ENCODE measurements around the gene OR10G3.
A peak's percentile ranks its signal among the peaks of the same experiment; 100 is the strongest.

OR10G3 gene

DNA sequence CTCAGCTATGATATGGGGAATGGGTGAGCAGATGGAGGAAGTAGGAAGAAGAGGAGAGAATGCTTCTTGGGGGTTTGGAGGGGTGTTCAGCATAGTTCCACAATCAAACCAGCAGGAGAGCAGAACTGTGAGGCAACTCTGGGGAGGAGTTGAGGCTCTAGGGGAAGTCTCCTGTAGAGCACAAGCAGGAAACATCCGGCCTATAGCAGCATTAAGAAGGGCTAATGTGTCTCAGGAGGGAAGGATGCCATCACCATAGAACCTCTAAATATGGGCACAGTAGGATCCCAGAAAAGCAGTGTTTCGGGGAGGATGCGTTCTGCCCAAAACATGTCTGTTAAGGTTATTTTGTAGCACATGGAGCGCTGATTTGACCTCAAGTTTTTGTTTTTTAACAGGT lies 45.3 kb downstream of the OR10G3 start:
- WGBS, result 2% methylated on average over 4 of the region's 4 CpGs

DNA sequence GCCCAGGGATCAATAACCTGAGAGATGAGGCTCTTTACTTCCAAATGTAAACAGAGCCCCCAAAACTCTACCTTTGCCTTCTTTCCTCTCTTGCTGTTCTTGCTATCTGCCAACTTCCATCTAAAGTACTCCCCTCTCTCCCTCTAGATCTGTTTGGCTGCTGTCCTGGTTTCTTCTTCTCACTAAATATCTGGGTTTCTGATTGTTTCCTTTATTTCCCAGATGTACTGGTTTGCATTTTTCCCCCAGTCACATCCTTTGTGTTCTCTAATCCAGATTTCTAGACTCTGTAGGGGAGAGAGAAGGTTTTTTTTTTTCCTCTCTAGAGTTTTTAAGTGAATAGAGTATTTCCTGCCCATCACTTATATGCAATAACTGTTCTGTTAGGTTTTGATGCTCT lies 46.6 kb downstream of the OR10G3 start:
- Histone ChIP-seq H3K4me1 (ENCODE audit: insufficient read depth, low read length) (peaks cover 47% of the 10 kb centered on the region), H3K27ac (ENCODE audit: low read depth, low read length) (peak overlapping the region; percentile 95), H3K36me3 (ENCODE audit: insufficient read depth, low read length) (peaks cover 16% of the 10 kb centered on the region; the same call in 1 of the 2 replicates), H3K9ac (ENCODE audit: low read depth, low read length) (no peak overlapping the region; the same call in 1 of the 2 replicates), H3K27me3 (ENCODE audit: insufficient read depth, low read length) (no peaks in the 10 kb centered on the region), H3K4me3 (ENCODE audit: low read length) (no peak overlapping the region; the same call in 1 of the 2 replicates), H3K9me3 (ENCODE audit: insufficient read depth, low read depth, low read length) (no peaks in the 10 kb centered on the region)

More for the DNA sequence above, 45.3 kb downstream of the OR10G3 start:
- Histone ChIP-seq H3K4me1 (ENCODE audit: insufficient read depth, low read length) (peaks cover 47% of the 10 kb centered on the region), H3K9ac (ENCODE audit: low read depth, low read length) (peak overlapping the region; percentile 86), H3K27me3 (ENCODE audit: insufficient read depth, low read length) (no peaks in the 10 kb centered on the region), H3K36me3 (ENCODE audit: insufficient read depth, low read length) (peaks cover 8% of the 10 kb centered on the region; the same call in 1 of the 2 replicates), H3K9me3 (ENCODE audit: insufficient read depth, low read depth, low read length) (no peaks in the 10 kb centered on the region), H3K4me3 (ENCODE audit: low read length) (peak overlapping the region; percentile 93), H3K27ac (ENCODE audit: low read depth, low read length) (peak overlapping the region; percentile 95)

DNA sequence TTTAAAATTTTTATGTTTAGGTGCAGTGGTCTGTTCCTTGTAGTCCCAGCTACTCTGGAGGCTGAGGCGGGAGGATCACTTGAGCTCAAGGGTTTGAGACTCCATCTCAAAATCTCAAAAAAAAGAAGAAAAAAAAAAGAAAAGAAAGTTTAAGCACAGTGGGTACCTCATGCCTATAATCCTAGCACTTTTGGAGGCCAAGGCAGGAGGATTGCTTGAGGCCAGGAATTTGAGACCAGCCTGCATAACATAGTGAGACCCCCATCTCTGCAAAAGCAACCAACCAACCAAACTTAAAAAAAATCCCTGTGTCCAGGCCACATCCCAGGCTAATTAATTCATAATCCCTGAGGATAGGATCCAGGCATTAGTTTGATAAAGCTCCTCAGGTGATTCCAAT lies 50.4 kb downstream of the OR10G3 start:
- H3K27me3 ChIP-seq (ENCODE audit: insufficient read depth, low read length), result no peaks in the 10 kb centered on the region
- no peaks in the 10 kb centered on the region for H3K9me3 ChIP-seq (ENCODE audit: insufficient read depth, low read depth, low read length)
- H3K4me3 ChIP-seq (ENCODE audit: low read length), result no peak overlapping the region
- 100% methylated on average over 1 of the region's 1 CpG for WGBS
- peaks cover 30% of the 10 kb centered on the region for H3K36me3 ChIP-seq (ENCODE audit: insufficient read depth, low read length)
- peak overlapping the region; percentile 98 for H3K27ac ChIP-seq (ENCODE audit: low read depth, low read length)
- H3K4me1 ChIP-seq (ENCODE audit: insufficient read depth, low read length), result peaks cover 53% of the 10 kb centered on the region
- H3K9ac ChIP-seq (ENCODE audit: low read depth, low read length), result no peak overlapping the region

DNA sequence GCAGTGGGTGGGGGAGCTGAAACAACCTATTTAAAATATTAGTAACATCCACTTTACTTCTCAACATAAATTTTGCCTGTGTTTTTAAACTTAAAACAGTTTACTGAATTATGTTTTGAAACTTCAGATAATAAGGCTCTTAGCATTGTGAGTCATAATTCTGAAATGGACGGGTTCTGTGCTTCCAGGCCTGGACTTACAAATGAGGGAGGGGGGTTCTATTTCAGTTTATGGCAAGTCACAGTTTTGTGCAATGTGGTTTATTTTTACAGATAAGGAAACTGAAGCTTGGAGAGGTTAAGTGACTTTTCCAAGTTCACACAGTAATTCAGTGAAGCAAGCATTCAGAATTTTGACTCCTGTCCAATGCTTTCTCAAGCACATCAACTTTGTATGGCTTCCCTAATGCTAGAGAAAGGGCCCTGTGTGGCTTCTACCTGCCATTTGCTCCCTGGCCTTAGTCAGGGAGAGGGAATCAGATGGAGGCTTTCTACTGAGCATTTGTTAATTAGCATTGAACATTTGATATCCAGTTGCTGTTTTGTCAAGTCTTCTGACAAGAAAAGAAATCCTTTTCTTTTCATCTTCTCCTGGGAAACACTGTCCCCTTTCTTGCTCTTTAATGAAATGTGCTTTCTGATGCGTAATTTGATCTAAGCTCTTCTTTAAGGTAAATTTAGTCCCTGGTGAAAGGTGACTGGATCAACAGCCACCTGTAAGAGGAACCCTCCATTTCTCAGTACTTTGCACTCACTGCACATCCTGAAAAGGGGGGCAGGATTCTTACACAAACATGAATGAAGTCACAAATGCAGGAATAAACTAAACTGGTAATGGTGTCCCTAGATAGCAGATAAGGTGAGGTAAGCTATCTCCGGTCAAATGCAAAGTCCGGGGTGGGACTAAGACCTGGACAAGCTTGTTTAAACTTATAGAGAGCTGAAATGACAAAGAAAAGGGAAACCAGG lies 51.2 kb downstream of the OR10G3 start:
- Histone ChIP-seq H3K9ac (ENCODE audit: low read depth, low read length) (peak overlapping the region; percentile 88), H3K4me1 (ENCODE audit: insufficient read depth, low read length) (peaks cover 53% of the 10 kb centered on the region), H3K36me3 (ENCODE audit: insufficient read depth, low read length) (peaks cover 38% of the 10 kb centered on the region), H3K4me3 (ENCODE audit: low read length) (no peak overlapping the region; the same call in 1 of the 2 replicates), H3K27me3 (ENCODE audit: insufficient read depth, low read length) (no peaks in the 10 kb centered on the region), H3K9me3 (ENCODE audit: insufficient read depth, low read depth, low read length) (no peaks in the 10 kb centered on the region), H3K27ac (ENCODE audit: low read depth, low read length) (peak overlapping the region; percentile 98)
- 86% methylated on average over 4 of the region's 4 CpGs for WGBS

DNA sequence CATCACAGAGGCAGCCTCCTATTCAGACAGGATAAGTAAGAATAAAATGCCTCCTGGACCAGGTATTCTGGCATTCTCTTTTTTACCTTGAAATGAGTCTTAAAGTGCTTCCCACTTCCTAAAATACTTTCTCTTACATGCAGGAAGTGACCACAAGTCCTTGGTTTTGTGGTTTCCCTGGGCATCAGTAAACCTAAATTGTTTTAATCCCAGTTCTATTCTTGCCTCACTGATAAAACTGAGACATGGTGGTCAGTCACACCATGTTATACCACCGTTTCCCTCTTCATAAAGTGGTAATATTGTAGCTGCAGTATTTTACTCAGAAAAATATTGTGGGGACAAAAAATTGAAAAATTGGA lies 52.6 kb downstream of the OR10G3 start:
- H3K4me1 ChIP-seq (ENCODE audit: insufficient read depth, low read length), result peaks cover 55% of the 10 kb centered on the region
- peak overlapping the region; percentile 98 for H3K27ac ChIP-seq (ENCODE audit: low read depth, low read length)
- WGBS, result 38% methylated on average over 1 of the region's 1 CpG
- peak overlapping the region; percentile 73 for H3K4me3 ChIP-seq (ENCODE audit: low read length)
- no peaks in the 10 kb centered on the region for H3K9me3 ChIP-seq (ENCODE audit: insufficient read depth, low read depth, low read length)
- H3K36me3 ChIP-seq (ENCODE audit: insufficient read depth, low read length), result peaks cover 52% of the 10 kb centered on the region
- peak overlapping the region; percentile 88 for H3K9ac ChIP-seq (ENCODE audit: low read depth, low read length)
- H3K27me3 ChIP-seq (ENCODE audit: insufficient read depth, low read length), result no peaks in the 10 kb centered on the region

DNA sequence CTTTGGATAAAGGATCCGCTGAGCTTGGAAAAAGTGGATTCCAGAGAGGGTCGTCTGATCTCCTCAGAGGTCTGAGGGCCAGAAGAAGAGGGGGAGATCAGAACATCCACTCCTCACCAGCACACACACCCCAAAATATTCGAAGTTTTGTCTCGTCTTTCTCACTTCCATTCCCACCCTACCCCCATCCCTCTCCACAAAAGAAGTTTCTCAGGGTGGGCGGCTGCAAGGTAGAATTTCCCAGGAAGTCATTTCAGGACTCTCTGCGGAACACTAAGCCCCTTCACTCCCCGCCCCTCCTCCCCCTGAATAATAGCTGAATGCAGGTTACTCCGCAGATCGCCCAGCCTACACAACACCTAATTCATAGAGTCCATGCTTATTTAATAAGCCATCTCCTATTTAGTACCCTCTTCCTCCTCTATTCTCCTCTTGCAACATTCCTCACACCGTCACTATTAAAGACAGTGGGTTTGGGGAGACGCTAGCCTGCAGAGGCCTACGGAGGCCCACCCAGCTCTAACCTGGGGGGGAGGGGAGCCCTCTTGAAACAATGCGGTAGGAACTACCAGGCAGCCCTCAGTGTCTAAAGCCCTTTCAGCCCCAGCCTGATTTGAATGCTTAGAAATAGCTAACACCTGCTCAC lies 53.1 kb downstream of the OR10G3 start:
- WGBS, result 0% methylated on average over 11 of the region's 13 CpGs
- Histone ChIP-seq H3K9ac (ENCODE audit: low read depth, low read length) (peak overlapping the region; percentile 88), H3K4me1 (ENCODE audit: insufficient read depth, low read length) (peaks cover 58% of the 10 kb centered on the region), H3K27ac (ENCODE audit: low read depth, low read length) (peak overlapping the region; percentile 98), H3K4me3 (ENCODE audit: low read length) (peak overlapping the region; percentile 73), H3K9me3 (ENCODE audit: insufficient read depth, low read depth, low read length) (no peaks in the 10 kb centered on the region), H3K36me3 (ENCODE audit: insufficient read depth, low read length) (peaks cover 54% of the 10 kb centered on the region), H3K27me3 (ENCODE audit: insufficient read depth, low read length) (no peaks in the 10 kb centered on the region)

DNA sequence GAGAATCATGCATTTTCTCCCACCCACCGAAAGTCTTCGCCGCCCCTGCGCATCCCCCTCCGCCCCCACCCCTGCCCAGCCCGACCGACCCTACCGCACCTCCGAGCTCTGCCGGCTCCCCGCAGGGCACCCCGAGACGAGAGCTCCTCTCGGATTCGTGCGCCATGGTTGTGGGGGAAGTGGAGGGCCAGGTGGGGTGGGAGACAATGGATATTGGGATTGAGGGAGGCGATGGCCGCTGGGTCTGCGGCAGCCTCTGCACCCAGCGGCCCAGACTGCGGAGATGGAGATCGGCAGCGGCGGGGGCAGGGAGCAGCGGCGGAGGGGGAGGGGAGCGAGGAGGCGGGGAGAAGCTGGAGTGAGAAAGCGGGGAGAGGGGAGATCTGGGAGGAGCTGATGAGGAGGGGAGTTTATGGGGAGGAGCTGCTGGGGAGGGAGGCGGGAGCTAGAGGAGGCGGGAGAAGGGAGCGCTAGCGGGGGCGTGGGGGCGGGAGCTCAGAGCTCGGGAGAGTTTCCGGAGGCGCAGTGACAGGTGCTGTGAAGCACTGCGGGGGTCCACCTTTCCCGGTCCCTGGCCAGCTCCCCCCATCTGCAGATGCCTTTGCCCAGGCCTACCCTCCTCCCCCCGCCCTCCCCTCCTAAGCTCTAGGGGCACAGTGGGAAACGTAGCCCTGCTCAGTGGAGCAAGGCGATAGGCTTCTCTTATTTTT lies 53.8 kb downstream of the OR10G3 start, which contains the start of gene SALL2:
TSS of gene SALL2 (minus strand) at position 385 of the 710 bp plus-strand sequence. CDS start at position 166, 219 bp downstream.
- peaks cover 61% of the 10 kb centered on the region for H3K4me1 ChIP-seq (ENCODE audit: insufficient read depth, low read length)
- H3K9me3 ChIP-seq (ENCODE audit: insufficient read depth, low read depth, low read length), result no peaks in the 10 kb centered on the region
- H3K27ac ChIP-seq (ENCODE audit: low read depth, low read length), result peak within 1 kb of the TSS; percentile 98
- H3K36me3 ChIP-seq (ENCODE audit: insufficient read depth, low read length), result peaks cover 61% of the 10 kb centered on the region
- H3K27me3 ChIP-seq (ENCODE audit: insufficient read depth, low read length), result no peaks in the 10 kb centered on the region
- H3K4me3 ChIP-seq (ENCODE audit: low read length), result peak within 1 kb of the TSS; percentile 73
- WGBS, result under 1% methylated on average over 43 of the region's 43 CpGs
- peak within 1 kb of the TSS; percentile 88 for H3K9ac ChIP-seq (ENCODE audit: low read depth, low read length)

DNA sequence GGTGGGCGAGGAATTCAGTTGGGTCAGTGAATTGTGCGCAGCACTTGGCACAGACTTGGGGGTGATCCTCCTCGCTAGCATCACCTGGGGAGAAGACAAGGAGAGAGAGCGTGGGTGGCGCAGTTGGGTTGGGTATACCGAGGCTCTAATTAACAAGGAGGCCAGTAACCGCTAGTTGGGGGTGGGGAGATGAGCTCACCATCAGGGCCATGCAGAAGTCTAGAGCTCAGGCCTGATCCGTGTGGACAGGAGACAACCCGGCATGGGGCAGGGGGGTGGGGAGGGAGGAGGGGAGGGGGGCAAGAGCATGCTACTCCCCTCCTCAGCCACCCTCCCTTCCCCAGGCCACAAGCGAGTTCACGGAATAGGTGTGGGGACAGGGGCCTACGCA lies 54.3 kb downstream of the OR10G3 start:
- WGBS, result 10% methylated on average over 10 of the region's 12 CpGs
- Histone ChIP-seq H3K4me3 (ENCODE audit: low read length) (peak overlapping the region; percentile 73), H3K4me1 (ENCODE audit: insufficient read depth, low read length) (peaks cover 56% of the 10 kb centered on the region), H3K27me3 (ENCODE audit: insufficient read depth, low read length) (no peaks in the 10 kb centered on the region), H3K27ac (ENCODE audit: low read depth, low read length) (peak overlapping the region; percentile 97), H3K9ac (ENCODE audit: low read depth, low read length) (peak overlapping the region; percentile 78), H3K9me3 (ENCODE audit: insufficient read depth, low read depth, low read length) (no peaks in the 10 kb centered on the region), H3K36me3 (ENCODE audit: insufficient read depth, low read length) (peaks cover 62% of the 10 kb centered on the region)

DNA sequence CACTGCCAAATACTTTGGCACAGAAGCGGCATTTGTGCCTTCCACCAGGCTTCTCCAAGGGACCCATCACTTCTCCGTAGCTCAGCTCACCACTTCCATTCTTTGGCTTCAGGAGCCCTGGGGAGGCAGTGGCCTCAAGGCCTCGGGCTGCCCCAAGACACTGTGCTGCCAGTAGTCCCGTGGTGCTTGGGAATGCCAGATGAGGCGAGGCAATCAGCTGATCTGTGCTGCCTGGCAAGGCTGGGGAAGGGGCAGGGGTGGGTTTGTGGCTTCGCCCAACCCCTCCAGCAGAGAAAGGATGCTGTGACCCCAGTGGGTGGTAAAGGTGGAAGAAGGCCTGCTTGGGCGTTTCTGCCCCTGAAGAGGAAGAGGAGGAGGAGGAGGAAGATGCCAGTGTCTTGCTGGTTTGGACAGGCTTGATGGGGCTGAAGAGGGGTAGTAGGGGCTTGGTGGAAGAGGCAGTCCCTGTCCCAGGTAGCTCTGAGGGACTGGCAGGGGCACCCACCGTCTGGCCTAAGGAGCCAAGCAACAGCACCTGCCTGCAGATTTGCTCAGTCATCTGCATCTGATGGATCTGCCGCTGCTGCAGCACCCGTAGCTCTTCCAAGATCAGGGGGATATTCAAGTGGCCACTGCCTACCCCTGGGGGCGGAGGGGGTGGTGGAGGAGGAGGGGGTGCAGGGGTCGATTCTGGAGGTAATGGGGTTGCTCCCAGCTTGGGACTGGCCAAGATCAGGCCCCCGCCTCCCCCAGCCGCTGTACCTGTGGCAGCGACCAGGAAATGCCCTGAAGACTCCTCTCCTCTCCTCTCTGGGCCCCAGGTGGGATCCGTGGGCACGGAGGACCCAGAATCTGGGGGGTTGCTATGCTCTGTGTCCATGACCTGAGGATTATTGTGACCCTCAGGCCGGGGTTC lies 55.0 kb downstream of the OR10G3 start:
- H3K36me3 ChIP-seq (ENCODE audit: insufficient read depth, low read length), result peaks cover 64% of the 10 kb centered on the region
- H3K27me3 ChIP-seq (ENCODE audit: insufficient read depth, low read length), result no peaks in the 10 kb centered on the region
- H3K27ac ChIP-seq (ENCODE audit: low read depth, low read length), result peak overlapping the region; percentile 97; the same call in 1 of the 2 replicates
- 71% methylated on average over 18 of the region's 18 CpGs for WGBS
- peaks cover 54% of the 10 kb centered on the region for H3K4me1 ChIP-seq (ENCODE audit: insufficient read depth, low read length)
- H3K4me3 ChIP-seq (ENCODE audit: low read length), result peak overlapping the region; percentile 73
- peak overlapping the region; percentile 59 for H3K9ac ChIP-seq (ENCODE audit: low read depth, low read length)
- no peaks in the 10 kb centered on the region for H3K9me3 ChIP-seq (ENCODE audit: insufficient read depth, low read depth, low read length)

DNA sequence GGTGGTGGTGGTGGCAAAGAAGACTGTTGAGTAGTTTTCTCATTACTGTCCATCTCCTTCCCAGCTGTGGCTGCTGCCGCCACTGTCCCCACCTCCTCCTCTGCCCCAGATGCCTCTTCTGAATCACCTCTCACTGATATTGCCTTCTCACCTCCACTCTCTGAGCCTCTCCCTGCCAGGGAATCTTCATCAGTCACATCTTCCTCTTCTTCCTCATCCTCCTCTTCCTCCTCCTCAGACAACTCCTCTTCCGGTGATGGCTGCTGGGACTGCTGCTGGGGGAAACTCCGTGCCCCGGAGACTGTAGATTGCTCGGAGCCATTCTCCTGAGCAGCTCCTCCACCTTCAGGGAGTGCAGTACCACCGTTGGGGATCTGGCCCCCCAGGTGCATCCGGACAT lies 56.7 kb downstream of the OR10G3 start:
- H3K9me3 ChIP-seq (ENCODE audit: insufficient read depth, low read depth, low read length), result no peaks in the 10 kb centered on the region
- H3K4me3 ChIP-seq (ENCODE audit: low read length), result no peak overlapping the region
- 76% methylated on average over 7 of the region's 7 CpGs for WGBS
- H3K36me3 ChIP-seq (ENCODE audit: insufficient read depth, low read length), result peaks cover 58% of the 10 kb centered on the region
- H3K9ac ChIP-seq (ENCODE audit: low read depth, low read length), result no peak overlapping the region
- peaks cover 45% of the 10 kb centered on the region for H3K4me1 ChIP-seq (ENCODE audit: insufficient read depth, low read length)
- H3K27ac ChIP-seq (ENCODE audit: low read depth, low read length), result no peak overlapping the region
- no peaks in the 10 kb centered on the region for H3K27me3 ChIP-seq (ENCODE audit: insufficient read depth, low read length)

Data from HUES64 (cell line).